ENCODE measurements around the gene SC5D. TPM values are rescaled to one million over a fixed set of nuclear protein-coding genes. Genes with fewer than 3 reads are reported as not detected.

SC5D gene, protein sequence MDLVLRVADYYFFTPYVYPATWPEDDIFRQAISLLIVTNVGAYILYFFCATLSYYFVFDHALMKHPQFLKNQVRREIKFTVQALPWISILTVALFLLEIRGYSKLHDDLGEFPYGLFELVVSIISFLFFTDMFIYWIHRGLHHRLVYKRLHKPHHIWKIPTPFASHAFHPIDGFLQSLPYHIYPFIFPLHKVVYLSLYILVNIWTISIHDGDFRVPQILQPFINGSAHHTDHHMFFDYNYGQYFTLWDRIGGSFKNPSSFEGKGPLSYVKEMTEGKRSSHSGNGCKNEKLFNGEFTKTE
- total RNA-seq, result 20.5 and 21.8 TPM in 2 replicates

DNA sequence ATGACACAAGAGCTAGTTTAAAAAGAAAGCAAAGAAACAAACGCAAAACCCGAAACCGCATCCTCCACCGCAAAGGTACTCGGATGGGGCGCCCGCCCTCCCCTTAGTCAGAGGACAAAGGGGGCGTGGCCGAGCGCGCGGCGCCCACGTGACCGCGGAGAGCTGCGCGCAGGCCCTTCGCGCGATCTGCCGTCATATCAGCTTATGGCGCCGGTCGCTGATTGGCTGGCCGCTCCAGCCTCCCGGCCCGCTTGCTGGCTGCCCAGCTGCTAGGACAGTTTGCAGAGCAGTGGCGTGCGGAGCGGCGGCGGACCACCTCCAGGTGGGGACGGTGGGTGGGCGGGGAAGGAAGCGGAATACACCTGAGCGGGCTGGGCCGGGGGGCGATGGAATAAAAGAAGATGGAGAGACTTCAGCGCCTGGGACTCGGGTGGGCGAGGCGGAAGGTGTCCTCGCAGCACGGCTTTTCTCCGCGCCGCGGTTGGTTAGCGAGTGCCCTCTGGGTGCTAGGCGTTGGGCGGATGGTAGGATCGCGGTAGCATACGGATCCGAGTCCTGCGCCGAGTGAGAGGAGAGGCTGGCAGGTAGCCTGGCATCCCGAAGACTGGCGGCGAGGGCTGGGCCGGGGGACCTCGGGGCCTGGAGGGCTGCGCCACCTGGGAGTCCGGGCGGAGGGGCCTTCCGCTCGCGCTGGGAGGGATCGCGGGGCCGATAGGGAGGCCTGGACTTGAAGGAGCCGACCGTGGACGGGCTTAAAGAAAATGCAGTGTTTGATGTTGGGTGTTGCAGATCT, at the start of gene SC5D:
TSS of gene SC5D (plus strand) at position 277 of the 793 bp plus-strand sequence. CDS start 10,605 bp downstream, outside the sequence.

Other genes starting within 250 kb of the SC5D start
- gene TECTA, start 191.5 kb upstream of the SC5D start, total RNA-seq, result under 0.01 and 0.63 TPM in 2 replicates
- 1.5 and 8.0 TPM in 2 replicates for gene SORL1, start 159.5 kb downstream of the SC5D start, total RNA-seq